Hepatocyte (in vitro differentiated cells): ENCODE data around the gene MCF2L2.
"Not testable (repeated sequence)": the region's sequence is repeated elsewhere in the genome, so short reads cannot be mapped to it uniquely, and the experiment has no call there.

ENCODE experiments used
- CTCF ChIP-seq: fragments of 200-600 bp; sonication (generic); IDR thresholded peaks from 2 replicates; pipeline ENCODE4 v1.5.1; 2016; ENCODE audit warnings: antibody characterized with exemption, mild to moderate bottlenecking; ENCODE audit not compliant: poor library complexity
- EZH2 ChIP-seq: fragments of 200-600 bp; sonication (generic); IDR thresholded peaks from 2 replicates; pipeline ENCODE4 v1.6.1; 2016; ENCODE audit warnings: antibody characterized with exemption, mild to moderate bottlenecking, borderline replicate concordance
- EZH2phosphoT487 ChIP-seq: fragments of 200-600 bp; sonication (generic); IDR thresholded peaks from one replicate; pipeline ENCODE4 v1.6.1; 2018; ENCODE audit warnings: antibody characterized with exemption, mild to moderate bottlenecking, low read depth, moderate library complexity; ENCODE audit not compliant: unreplicated experiment, severe bottlenecking

- not testable (repeated sequence) for TF ChIP-seq EZH2, CTCF, EZH2phosphoT487
Measured at GRCh38 chr3:183371600-183371968, 56.8 kb downstream of the MCF2L2 start.
